ENCODE measurements around the gene RMND1.

DNA sequence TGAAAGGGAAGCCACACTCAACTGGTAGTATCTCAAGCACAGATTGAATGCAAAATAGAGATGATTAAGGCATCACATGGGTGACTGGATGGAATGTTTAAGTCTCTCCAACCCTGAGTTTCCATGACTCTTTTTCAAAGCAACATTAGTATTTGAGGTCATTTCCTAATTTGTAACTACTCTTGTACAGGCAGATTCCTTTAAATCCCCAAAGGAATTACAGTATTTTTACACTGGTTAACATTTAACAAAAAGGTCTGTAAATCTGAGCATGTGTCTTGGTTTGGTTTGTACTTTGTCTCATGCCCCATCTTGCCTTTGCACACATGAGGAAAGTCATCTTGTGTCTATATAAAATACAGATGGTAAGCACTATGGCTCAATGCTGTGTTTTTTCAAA lies 15.1 kb downstream of the RMND1 start:
- TF ChIP-seq POLR2AphosphoS5 (IDR thresholded peaks at IDR 0.05; ENCODE audit: low read depth, low read length) (no peak), POLR2A (IDR thresholded peaks at IDR 0.05; ENCODE audit: low read depth, low read length) (no peak), TAF1 (IDR thresholded peaks at IDR 0.05; ENCODE audit: low read depth, low read length) (no peak), PAX5 (IDR thresholded peaks at IDR 0.05; ENCODE audit: insufficient read depth, low read length, severe bottlenecking) (no peak), POU2F2 (IDR thresholded peaks at IDR 0.05; ENCODE audit: low read depth, low read length) (no peak)

All from GM12891 (cell line).